HG02840 (cell line): ENCODE data around the gene FEN1.

Experiments
- ATAC-seq: cut with Tn5 transposase; IDR thresholded peaks from one replicate; pipeline ENCODE4 v1.9.1; 2021; ENCODE audit warnings: mild to moderate bottlenecking, moderate library complexity, moderate number of reproducible peaks; ENCODE audit not compliant: unreplicated experiment, low FRiP score

The FEN1 gene

DNA sequence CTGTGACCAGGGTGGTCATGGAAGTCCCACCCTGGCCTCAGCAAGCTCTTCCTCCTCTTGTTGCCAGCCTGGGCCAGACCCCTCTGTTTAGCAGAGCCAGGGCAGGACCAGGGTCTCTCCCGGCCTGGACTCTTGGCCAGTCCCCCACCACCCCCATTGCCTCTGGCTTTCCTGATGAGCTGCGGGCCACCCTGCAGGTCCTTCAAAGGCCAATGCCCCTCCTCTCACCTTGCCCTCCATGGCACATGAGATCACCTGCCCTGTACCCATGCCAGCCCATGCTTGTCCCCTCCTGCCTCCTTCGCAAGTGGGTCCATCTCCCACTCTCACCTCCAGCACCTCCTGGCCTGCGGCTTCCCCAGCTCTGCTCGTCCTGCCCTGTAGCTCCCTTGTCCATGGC, 45.8 kb downstream of the FEN1 start:
- ATAC-seq = no peak

GRCh38 chr11:61838921-61839320, 46.2 kb downstream of the FEN1 start:
- ATAC-seq = no peak

GRCh38 chr11:61839742-61840141, 47.0 kb downstream of the FEN1 start:
- ATAC-seq = no peak

DNA sequence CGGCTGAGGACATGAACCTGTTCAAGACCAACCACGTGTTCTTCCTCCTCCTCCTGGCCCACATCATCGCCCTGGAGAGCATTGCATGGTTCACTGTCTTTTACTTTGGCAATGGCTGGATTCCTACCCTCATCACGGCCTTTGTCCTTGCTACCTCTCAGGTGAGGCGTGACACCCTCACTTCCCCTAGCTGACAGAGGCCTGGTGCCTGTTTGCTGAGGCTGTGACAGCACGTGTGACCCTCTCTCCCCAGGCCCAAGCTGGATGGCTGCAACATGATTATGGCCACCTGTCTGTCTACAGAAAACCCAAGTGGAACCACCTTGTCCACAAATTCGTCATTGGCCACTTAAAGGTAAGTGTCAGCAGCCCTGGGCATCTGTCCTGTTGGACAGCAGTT, 47.7 kb downstream of the FEN1 start:
- no peak for ATAC-seq

DNA sequence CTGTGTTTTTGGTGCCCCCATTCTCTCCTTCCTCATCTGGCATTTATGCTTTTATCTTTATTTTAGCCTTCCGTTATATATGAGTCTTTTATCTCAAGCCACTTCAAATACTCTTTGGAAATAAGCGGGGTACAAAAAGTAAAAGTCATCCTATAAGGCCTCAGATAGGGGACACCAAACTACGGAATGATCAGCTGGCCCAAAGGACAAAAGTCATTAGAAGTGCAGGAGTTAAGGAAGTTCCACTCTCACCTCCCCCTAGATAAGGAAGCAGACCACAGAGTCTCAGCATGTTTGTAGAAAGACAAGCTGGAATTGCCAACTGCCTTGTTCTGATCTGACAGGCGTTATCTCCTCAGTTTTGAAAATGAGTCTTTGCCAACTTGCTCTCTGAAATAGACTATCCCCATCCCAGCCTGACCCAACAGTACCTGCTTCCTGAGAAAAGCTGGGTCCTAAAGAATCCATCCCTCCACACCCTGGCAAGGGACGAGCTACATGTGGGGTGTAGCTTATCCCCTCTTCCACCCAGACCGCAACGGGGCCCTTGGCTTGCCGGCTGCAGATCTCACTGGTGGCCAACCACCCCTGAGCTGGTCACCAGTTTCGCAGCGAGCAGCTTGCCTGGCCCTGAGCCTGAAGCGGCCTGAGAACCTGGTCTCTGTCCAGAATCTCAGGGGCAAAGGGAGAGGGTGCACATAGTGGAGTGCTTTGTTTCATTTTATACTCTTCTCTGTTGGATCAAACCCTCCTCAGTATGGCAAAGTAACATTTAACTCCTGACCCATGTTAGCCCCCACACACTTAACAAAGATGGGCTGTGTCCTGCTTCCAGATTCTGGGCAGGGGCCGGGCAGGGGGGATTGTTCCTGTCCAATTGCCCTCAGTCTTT, 49.2 kb downstream of the FEN1 start:
- ATAC-seq = no peak

DNA sequence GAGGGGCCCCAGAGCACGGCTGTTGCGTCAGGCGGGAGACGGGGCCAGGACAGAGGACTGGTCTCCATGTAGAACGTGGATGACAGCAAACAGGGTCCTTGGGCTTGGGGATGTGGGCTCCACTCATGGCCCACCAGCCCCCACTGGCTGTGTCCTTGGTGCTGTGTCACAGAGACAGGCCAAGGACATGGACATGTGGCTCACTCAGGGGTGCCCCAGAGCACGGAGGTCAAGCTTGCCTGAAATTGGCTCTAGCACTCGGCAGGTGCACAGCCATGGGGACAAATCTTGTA, 49.8 kb downstream of the FEN1 start:
- no peak for ATAC-seq

- no peak for ATAC-seq
Measured at GRCh38 chr11:61844909-61845565, 52.3 kb downstream of the FEN1 start.

DNA sequence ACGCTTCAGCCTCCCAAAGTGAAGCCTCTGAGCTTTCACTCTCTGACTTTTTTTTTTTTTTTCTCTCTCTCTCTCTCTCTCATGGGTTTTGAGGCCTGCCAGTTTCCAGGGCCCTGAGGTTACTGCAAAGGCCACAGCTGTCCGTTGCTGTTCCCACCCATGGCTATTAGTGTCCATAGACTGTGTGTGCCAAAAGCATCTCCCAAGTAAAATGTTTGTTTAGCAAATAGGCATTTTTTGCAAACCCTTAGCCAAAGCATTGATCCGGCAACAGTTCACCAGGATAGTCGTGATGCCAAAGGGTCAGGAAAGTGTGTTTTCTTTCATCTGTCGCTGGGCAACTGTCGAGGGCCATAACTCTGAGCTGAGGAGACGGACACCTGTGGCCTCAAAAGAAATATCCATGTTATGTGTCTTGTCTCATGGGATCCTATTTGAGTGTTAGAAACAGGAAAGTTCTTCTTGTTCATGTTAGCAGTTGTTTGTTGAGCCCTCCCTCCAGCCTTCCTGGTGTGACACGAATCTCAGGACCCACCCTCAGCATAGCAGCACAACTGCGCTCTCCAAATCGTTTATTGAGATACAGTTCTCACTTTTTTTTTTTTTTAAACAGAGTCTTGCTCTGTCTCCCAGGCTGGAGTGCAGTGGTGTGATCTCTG, 53.8 kb downstream of the FEN1 start:
- ATAC-seq = no peak
